ENCODE data around the gene SMOC2. TPM values are rescaled to one million over a fixed set of nuclear protein-coding genes. Genes with fewer than 3 reads are reported as not detected.

Gene SMOC2
- total RNA-seq, 4 donors from 2014 or later = 9.0 to 25.7 (median 15.2) TPM

DNA sequence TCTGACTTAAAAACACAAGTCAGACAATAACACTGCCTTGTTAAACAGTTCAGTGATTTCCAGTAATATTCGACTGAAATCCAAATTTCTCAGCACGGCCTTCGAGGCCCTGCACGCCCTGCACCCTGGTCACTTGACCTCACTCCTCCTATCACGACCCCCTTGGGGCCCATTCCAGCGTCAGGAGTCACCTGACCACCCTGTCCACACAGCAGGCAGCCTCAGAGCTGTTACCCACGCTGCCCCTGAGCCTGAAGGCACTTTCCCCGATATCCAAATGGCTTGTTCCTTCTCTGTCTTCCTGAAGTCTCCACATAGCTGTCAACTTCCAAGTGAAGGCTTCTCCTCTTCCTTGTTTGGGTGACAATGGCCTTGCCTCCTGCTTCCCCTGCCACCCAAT lies 33.1 kb upstream of the SMOC2 start:
- DNase-seq = no peak

DNA sequence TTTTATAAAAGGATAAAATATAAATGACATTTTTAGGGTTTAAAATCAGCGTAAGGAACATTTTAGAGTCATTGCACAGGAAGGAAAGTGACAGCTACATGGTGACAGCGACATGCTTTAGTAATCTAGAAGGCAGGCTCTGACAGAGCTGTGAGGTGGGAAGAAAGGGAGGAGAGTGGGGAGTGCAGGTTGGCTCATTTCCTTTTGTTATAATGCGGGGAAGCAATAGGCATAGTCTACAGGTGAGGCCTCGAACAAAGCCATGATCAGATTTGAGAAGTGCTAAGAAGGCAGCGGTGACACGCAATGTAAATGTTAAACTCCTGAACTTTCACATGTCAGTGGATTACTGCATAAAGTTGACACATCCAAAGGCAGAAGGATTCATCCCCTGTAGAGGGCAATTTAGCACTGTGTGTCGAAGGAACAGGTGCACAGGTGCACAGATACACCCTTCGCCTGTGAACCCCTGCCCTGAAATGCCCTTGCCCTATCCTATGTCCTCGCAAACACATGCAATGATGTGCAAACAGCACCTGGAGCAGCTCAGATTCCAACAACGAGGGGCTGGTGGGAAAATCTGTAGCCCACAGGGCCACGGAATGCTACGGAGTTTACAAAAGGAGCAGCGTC lies 32.4 kb upstream of the SMOC2 start:
- Histone ChIP-seq H3K36me3 (no peaks in the 10 kb centered on the region), H3K27ac (no peak overlapping the region), H3K4me3 (replicated peaks in 1 of 3) (no peak overlapping the region), H3K9me3 (no peaks in the 10 kb centered on the region), H3K27me3 (no peaks in the 10 kb centered on the region), H3K4me1 (peaks cover 11 to 24% of the 10 kb centered on the region in 2 donors)
- TF ChIP-seq POLR2A (IDR thresholded peaks at IDR 0.05) = no peak
- TF ChIP-seq, protein P1, sequence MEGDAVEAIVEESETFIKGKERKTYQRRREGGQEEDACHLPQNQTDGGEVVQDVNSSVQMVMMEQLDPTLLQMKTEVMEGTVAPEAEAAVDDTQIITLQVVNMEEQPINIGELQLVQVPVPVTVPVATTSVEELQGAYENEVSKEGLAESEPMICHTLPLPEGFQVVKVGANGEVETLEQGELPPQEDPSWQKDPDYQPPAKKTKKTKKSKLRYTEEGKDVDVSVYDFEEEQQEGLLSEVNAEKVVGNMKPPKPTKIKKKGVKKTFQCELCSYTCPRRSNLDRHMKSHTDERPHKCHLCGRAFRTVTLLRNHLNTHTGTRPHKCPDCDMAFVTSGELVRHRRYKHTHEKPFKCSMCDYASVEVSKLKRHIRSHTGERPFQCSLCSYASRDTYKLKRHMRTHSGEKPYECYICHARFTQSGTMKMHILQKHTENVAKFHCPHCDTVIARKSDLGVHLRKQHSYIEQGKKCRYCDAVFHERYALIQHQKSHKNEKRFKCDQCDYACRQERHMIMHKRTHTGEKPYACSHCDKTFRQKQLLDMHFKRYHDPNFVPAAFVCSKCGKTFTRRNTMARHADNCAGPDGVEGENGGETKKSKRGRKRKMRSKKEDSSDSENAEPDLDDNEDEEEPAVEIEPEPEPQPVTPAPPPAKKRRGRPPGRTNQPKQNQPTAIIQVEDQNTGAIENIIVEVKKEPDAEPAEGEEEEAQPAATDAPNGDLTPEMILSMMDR (IDR thresholded peaks at IDR 0.05) = no peak
- intact Hi-C loops (cut with DNase I) = no loop called here
- 82 to 93% methylated on average over 13 of the region's 13 CpGs for WGBS, 2 donors
- no peak for DNase-seq

More for the DNA sequence above, 33.1 kb upstream of the SMOC2 start:
- WGBS, 2 donors = 84 to 92% methylated on average over 8 of the region's 8 CpGs
- peaks cover 11 to 31% of the 10 kb centered on the region in 2 donors for H3K4me1 ChIP-seq
- intact Hi-C loops (cut with DNase I) = no loop called here
- H3K27ac ChIP-seq = no peak overlapping the region
- no peak for TF ChIP-seq POLR2A (IDR thresholded peaks at IDR 0.05)
- TF ChIP-seq, protein P1 (IDR thresholded peaks at IDR 0.05) = no peak
- no peak overlapping the region for H3K4me3 ChIP-seq (replicated peaks in 1 of 3)
- no peaks in the 10 kb centered on the region for H3K27me3 ChIP-seq
- no peaks in the 10 kb centered on the region for H3K9me3 ChIP-seq
- no peaks in the 10 kb centered on the region for H3K36me3 ChIP-seq

DNA sequence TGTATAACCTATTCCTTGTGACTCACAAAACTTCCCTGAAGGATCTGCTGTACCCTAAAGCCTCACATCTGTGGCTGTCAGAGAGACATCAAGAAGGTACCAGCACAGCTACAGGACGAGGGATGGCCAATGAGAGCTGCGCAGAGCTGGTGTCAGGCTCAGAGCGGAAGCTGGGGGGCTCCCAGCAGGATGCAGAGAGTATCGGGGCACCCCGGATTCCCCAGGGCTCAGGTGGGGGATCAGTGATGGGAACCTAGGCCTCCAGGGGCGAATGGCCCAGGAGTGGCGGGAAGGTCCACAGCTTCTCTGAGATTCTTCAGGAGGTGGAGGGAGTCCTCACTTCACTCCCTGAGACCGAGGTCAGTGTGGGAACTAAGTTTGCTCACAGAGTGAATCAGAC lies 30.9 kb upstream of the SMOC2 start:
- WGBS, 2 donors = 87% methylated on average over 8 of the region's 8 CpGs
- H3K27ac ChIP-seq = peak overlapping the region in 1 of 3 donors; percentile 39
- intact Hi-C loops (cut with DNase I) = no loop called here
- TF ChIP-seq, protein P1 (IDR thresholded peaks at IDR 0.05) = no peak
- TF ChIP-seq POLR2A (IDR thresholded peaks at IDR 0.05) = no peak
- no peaks in the 10 kb centered on the region for H3K36me3 ChIP-seq
- no peak overlapping the region for H3K4me3 ChIP-seq (replicated peaks in 1 of 3)
- peaks cover 12 to 28% of the 10 kb centered on the region in 2 donors for H3K4me1 ChIP-seq
- DNase-seq = no peak
- H3K27me3 ChIP-seq = no peaks in the 10 kb centered on the region
- no peaks in the 10 kb centered on the region for H3K9me3 ChIP-seq

DNA sequence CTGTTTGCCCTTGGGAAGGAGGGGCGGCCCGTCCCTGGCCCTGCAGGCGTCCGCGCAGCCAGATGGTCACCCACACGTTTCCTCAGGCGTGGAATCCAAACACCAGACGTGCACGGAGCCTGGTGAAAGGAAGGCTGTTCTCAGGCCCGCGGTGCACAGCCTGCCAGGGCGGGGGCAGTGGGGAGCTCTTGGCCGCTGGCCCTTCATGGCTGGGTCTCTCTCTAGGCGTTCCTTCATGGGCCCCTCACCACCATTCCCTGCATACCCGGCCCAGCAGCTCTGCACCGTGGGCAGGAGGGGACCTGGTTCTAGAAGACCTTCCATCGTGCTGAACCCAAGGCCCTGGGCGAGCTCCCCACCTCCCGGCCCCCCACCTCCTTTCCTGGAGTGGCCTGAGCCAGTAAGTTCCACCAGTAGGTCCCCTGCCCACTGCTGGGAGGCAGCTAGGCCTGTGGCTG lies 30.4 kb upstream of the SMOC2 start:
- WGBS, 2 donors = 60 to 76% methylated on average over 16 of the region's 19 CpGs
- intact Hi-C loops (cut with DNase I) = no loop called here
- Histone ChIP-seq H3K4me3 (replicated peaks in 1 of 3) (no peak overlapping the region), H3K27me3 (no peaks in the 10 kb centered on the region), H3K9me3 (no peaks in the 10 kb centered on the region), H3K4me1 (peaks cover 9 to 28% of the 10 kb centered on the region in 2 donors), H3K36me3 (no peaks in the 10 kb centered on the region), H3K27ac (peak overlapping the region in 2 of 3 donors; percentile 17 to 39)
- DNase-seq = peak; percentile 45 to 50
- TF ChIP-seq, protein P1 (IDR thresholded peaks at IDR 0.05) = no peak
- TF ChIP-seq POLR2A (IDR thresholded peaks at IDR 0.05) = no peak

DNA sequence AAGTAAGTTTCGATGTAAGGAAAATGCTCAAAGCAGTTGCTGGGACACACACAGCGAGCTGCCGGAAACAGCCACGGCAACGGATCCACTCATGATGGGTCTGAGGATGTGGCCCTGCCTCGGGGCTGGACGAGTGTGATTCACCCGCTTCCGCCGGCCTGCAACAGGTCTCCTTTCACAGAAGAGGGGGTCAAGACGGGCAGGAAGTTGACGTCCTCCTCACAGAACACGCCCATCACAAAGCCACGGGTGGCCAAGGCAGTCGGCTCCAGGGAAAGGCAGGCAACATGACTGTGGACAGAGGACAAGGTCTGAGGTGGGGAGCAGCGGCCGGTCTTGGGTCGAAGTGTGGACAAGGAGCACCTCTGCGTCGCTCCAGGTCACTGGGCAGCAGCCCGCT lies 29.9 kb upstream of the SMOC2 start:
- WGBS, 2 donors = 89 to 97% methylated on average over 21 of the region's 21 CpGs
- peaks cover 9 to 27% of the 10 kb centered on the region in 2 donors for H3K4me1 ChIP-seq

More for the DNA sequence above, 29.9 kb upstream of the SMOC2 start:
- DNase-seq = no peak
- no peaks in the 10 kb centered on the region for H3K36me3 ChIP-seq
- H3K9me3 ChIP-seq = no peaks in the 10 kb centered on the region
- H3K4me3 ChIP-seq (replicated peaks in 1 of 3) = no peak overlapping the region
- intact Hi-C loops (cut with DNase I) = no loop called here
- H3K27ac ChIP-seq = no peak overlapping the region
- H3K27me3 ChIP-seq = no peaks in the 10 kb centered on the region
- no peak for TF ChIP-seq POLR2A (IDR thresholded peaks at IDR 0.05)
- TF ChIP-seq, protein P1 (IDR thresholded peaks at IDR 0.05) = no peak

All from thyroid gland (tissue), 4 donors.